DND-41 (cell line): ENCODE results near the gene ABCG4.
A peak's percentile ranks its signal among the peaks of the same experiment; 100 is the strongest.

Experiments
- ATAC-seq: fragments of 200-7000 bp; cut with Tn5 transposase; 3 replicates; pipeline ENCODE4 v1.9.1; 2021; ENCODE audit warnings: low read depth; ENCODE audit not compliant: insufficient read depth
- DNase-seq: peaks from one replicate; pipeline ENCODE4 v3.0.0-alpha.2; 2020
- H2AFZ ChIP-seq: 2 replicates; pipeline ENCODE4 v1.6.0; 2012; ENCODE audit warnings: low read depth, low read length
- H3K27ac ChIP-seq: 2 replicates; pipeline ENCODE4 v1.5.1; 2012; ENCODE audit warnings: low read length, inconsistent platforms
- H3K27me3 ChIP-seq: fragments of 200-600 bp; sonication (generic); 2 replicates; pipeline ENCODE4 v1.6.0; 2012; ENCODE audit warnings: low read length, mild to moderate bottlenecking, inconsistent platforms; ENCODE audit not compliant: insufficient read depth, poor library complexity
- H3K36me3 ChIP-seq: 2 replicates; pipeline ENCODE4 v1.5.1; 2012; ENCODE audit warnings: low read length, inconsistent platforms; ENCODE audit not compliant: insufficient read depth
- H3K4me1 ChIP-seq: 2 replicates; pipeline ENCODE4 v1.5.1; 2012; ENCODE audit warnings: mild to moderate bottlenecking, low read length; ENCODE audit not compliant: insufficient read depth
- H3K4me2 ChIP-seq: 2 replicates; pipeline ENCODE4 v1.6.0; 2012; ENCODE audit warnings: mild to moderate bottlenecking, moderate library complexity, low read length, inconsistent platforms; ENCODE audit not compliant: insufficient read depth
- H3K4me3 ChIP-seq, 2 experiments: fragments of 200-600 bp in 1 of 2; shearing (Covaris generic) in 1 of 2; 2 replicates each; pipeline ENCODE4 v1.5.1; 2012 to 2016; ENCODE audit warnings: inconsistent platforms in 2 of 2, low read length in 2 of 2, mild to moderate bottlenecking in 2 of 2, low read depth in 1 of 2, moderate library complexity in 1 of 2
- H3K79me2 ChIP-seq: 2 replicates; pipeline ENCODE4 v1.6.0; 2012; ENCODE audit warnings: low read length, inconsistent platforms; ENCODE audit not compliant: insufficient read depth
- H3K9ac ChIP-seq: 2 replicates; pipeline ENCODE4 v1.6.0; 2012; ENCODE audit warnings: low read depth, mild to moderate bottlenecking, inconsistent platforms, low read length, moderate library complexity
- H3K9me3 ChIP-seq: 2 replicates; pipeline ENCODE4 v1.5.1; 2012; ENCODE audit warnings: low read length, moderate library complexity, mild to moderate bottlenecking, inconsistent platforms; ENCODE audit not compliant: insufficient read depth, severe bottlenecking
- H4K20me1 ChIP-seq: 2 replicates; pipeline ENCODE4 v1.6.0; 2012; ENCODE audit warnings: low read length; ENCODE audit not compliant: insufficient read depth
- CTCF ChIP-seq: IDR thresholded peaks from 2 replicates; pipeline ENCODE4 v1.5.1; 2012; ENCODE audit warnings: borderline replicate concordance, low read length, moderate library complexity, mild to moderate bottlenecking; ENCODE audit not compliant: poor library complexity, severe bottlenecking; ENCODE audit errors: extremely low read depth
- EZH2 ChIP-seq: IDR thresholded peaks from 3 replicates; pipeline ENCODE4 v1.6.1; 2012; ENCODE audit warnings: borderline replicate concordance, low read depth, mild to moderate bottlenecking, moderate library complexity, low read length, inconsistent platforms; ENCODE audit not compliant: severe bottlenecking

Gene ABCG4

DNA sequence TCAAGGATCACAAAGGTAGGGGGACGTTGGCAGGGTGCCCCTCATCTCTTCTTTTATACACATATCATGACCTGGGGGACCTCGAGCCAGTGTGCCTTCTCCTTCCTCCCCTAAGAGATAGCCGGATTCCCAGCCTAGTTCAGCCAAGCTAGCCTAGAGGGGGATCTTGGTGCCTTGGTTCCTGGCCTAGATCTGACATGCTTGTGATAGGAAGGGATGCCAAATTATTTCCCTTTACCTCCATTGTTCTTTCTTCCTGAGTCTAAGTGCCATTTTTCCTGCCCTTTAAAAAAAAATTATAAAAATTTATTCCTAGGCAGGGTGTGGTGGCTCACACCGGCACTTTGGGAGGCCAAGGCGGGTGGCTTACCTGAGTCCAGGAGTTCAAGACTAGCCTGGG, 34.5 kb upstream of the ABCG4 start:
- H3K27ac ChIP-seq, result no peak overlapping the region
- TF ChIP-seq EZH2, result no peak
- no peak for TF ChIP-seq CTCF
- H3K36me3 ChIP-seq, result peaks cover 76% of the 10 kb centered on the region
- no peak overlapping the region for H3K4me2 ChIP-seq
- H3K4me3 ChIP-seq, result no peak overlapping the region
- peaks cover 12% of the 10 kb centered on the region for H3K4me1 ChIP-seq
- H3K27me3 ChIP-seq, result no peaks in the 10 kb centered on the region
- H2AFZ ChIP-seq, result no peak overlapping the region
- 0 out of 2 replicates have a peak, but pooled peaks cover 3% of the 10 kb centered on the region for H4K20me1 ChIP-seq
- H3K79me2 ChIP-seq, result peaks cover 16% of the 10 kb centered on the region
- no peaks in the 10 kb centered on the region for H3K9me3 ChIP-seq
- DNase-seq (no peak), ATAC-seq (no peak)
- H3K9ac ChIP-seq, result no peak overlapping the region

DNA sequence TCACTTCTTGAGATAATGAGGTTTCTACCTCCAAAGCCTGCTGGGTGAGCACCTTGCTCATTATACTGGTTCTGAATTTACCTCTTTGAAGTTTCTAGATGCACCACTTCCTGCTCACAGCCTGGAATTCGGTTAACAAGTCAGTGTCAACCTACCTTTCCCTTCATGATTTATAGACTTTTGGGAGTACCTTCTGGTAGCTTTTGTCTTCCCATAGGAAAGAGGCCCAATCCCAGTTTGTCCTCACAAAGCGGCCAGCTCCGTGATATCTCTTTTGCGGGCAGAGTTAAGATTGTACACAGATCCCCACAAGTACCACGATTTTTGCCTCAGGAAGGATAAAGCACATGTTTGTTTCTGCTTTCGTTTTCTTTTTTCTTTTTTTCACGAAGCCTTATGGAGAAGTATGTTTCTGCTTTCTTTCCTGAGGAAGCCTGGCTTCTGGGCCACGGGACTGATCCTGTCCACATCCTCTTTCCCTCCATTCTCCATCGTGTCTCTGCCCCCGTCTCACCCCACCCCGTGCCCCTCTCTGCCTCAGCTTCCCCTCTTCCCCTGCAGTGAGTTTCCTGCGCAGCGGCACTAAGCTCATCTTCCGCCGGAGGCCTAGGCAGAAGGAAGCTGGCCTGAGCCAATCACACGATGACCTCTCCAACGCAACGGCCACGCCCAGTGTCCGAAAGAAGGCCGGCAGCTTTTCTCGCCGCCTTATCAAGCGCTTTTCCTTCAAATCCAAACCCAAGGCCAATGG, 33.2 kb upstream of the ABCG4 start:
- Histone ChIP-seq H2AFZ (no peak overlapping the region), H3K4me1 (peaks cover 9% of the 10 kb centered on the region), H3K27ac (no peak overlapping the region), H4K20me1 (0 out of 2 replicates have a peak, but pooled peaks cover 3% of the 10 kb centered on the region), H3K4me2 (no peak overlapping the region), H3K27me3 (no peaks in the 10 kb centered on the region), H3K79me2 (peaks cover 4% of the 10 kb centered on the region), H3K9me3 (no peaks in the 10 kb centered on the region), H3K4me3 (no peak overlapping the region), H3K36me3 (peaks cover 66% of the 10 kb centered on the region), H3K9ac (no peak overlapping the region)
- ATAC-seq (peak; percentile 67; the same call in 2 of the 3 replicates), DNase-seq (no peak)
- no peak for TF ChIP-seq EZH2
- no peak for TF ChIP-seq CTCF

DNA sequence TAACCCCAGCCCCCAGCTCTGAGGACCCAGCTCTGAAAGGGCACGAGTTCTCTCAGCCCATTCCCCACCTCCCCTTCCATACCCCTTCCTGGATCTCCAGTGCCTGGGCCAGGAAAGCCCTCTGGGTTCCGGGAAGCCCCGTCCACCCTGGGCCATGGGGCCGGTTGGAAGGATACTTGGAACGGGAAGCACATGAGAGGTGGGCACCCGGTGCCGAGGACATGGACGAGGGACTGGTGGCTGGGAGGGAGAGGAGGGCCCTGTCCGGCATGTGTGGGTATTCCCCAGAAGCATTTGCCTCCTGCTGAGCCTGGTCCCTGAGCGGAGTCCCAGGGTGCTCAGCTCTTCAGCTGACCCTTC, 32.6 kb upstream of the ABCG4 start:
- H3K79me2 ChIP-seq, result 0 out of 2 replicates have a peak, but pooled peaks cover 4% of the 10 kb centered on the region
- no peaks in the 10 kb centered on the region for H3K9me3 ChIP-seq
- no peak for TF ChIP-seq CTCF
- no peak for TF ChIP-seq EZH2
- H3K9ac ChIP-seq, result no peak overlapping the region
- H3K27me3 ChIP-seq, result no peaks in the 10 kb centered on the region
- H3K4me3 ChIP-seq, result no peak overlapping the region
- ATAC-seq, result no peak
- H4K20me1 ChIP-seq, result 0 out of 2 replicates have a peak, but pooled peaks cover 3% of the 10 kb centered on the region
- H3K36me3 ChIP-seq, result peaks cover 61% of the 10 kb centered on the region
- H3K4me2 ChIP-seq, result no peak overlapping the region
- no peak overlapping the region for H3K27ac ChIP-seq
- H2AFZ ChIP-seq, result no peak overlapping the region
- DNase-seq, result no peak
- peaks cover 14% of the 10 kb centered on the region for H3K4me1 ChIP-seq
